GM10248 (cell line): ENCODE results near the gene UGGT2.

Experiments
- CTCF ChIA-PET: fragments of 300-600 bp; sonication (Branson Sonifier 250); formaldehyde crosslinking; extraction: SDS; loops from one replicate; lab custom pipeline; 2021; ENCODE audit warnings: antibody characterized with exemption; lab: Yijun Ruan, JAX
- POLR2A ChIA-PET: fragments of 350-650 bp; sonication (Branson Sonifier 250); formaldehyde crosslinking; extraction: SDS; loops from one replicate; lab custom pipeline; 2020; ENCODE audit warnings: antibody characterized with exemption; lab: Yijun Ruan, JAX
- DNase-seq: peaks from one replicate; pipeline ENCODE4 v3.0.0; 2012; ENCODE audit errors: extremely low spot score
- TF ChIP-seq, protein P1 (sequence below): IDR thresholded peaks from 2 replicates; pipeline ENCODE4 v1.5.1; 2012; ENCODE audit warnings: mild to moderate bottlenecking, low read depth; ENCODE audit errors: extremely low read depth, missing control alignments, control extremely low read depth

UGGT2 gene

DNA sequence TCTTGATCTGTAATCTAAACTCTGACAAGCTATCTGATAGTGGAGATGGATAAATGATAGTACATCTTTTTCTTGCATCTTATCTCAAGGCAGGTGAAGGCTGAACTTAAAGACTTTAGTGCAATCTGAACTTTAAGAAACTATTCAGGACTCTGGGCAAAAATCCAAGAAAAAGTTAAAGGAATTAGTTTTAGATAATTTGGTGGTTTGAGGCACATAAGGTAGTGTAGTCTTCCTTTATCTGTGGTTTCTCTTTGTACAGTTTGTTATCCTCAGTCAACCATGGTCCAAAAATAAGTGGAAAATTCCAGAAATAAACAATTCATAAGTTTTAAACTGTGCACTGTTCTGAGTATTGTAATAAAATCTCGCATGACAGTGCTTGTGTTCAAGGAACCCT is 172.9 kb downstream of the UGGT2 start:
- POLR2A ChIA-PET, result no interaction called here
- TF ChIP-seq, protein P1, sequence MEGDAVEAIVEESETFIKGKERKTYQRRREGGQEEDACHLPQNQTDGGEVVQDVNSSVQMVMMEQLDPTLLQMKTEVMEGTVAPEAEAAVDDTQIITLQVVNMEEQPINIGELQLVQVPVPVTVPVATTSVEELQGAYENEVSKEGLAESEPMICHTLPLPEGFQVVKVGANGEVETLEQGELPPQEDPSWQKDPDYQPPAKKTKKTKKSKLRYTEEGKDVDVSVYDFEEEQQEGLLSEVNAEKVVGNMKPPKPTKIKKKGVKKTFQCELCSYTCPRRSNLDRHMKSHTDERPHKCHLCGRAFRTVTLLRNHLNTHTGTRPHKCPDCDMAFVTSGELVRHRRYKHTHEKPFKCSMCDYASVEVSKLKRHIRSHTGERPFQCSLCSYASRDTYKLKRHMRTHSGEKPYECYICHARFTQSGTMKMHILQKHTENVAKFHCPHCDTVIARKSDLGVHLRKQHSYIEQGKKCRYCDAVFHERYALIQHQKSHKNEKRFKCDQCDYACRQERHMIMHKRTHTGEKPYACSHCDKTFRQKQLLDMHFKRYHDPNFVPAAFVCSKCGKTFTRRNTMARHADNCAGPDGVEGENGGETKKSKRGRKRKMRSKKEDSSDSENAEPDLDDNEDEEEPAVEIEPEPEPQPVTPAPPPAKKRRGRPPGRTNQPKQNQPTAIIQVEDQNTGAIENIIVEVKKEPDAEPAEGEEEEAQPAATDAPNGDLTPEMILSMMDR, result no peak
- CTCF ChIA-PET, result no interaction called here
- DNase-seq, result no peak

DNA sequence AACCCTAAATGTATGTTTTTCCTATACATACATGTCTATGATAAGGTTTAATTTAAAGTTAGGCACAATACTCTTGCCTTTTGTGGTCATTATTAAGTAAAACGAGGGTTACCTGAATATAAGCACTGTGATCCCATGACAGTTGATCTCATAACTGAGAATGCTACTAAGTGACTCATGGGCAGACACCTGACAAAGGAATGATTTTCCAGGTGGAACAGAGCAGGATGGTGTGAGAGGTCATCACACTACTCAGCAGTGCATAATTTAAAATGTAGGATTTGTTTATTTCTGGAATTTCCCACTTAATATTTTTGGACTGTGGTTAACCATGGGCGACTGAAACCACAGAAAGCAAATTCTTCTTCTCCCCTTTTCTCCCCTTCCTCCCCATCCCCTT is 178.9 kb downstream of the UGGT2 start:
- no peak for DNase-seq
- ChIA-PET POLR2A (no interaction called here), CTCF (interaction anchor here (1.2 kb wide), 1 partner anchor 10 kb away, joined by 4 read pairs; no protein-coding TSS in a partner anchor)
- TF ChIP-seq, protein P1, result no peak

DNA sequence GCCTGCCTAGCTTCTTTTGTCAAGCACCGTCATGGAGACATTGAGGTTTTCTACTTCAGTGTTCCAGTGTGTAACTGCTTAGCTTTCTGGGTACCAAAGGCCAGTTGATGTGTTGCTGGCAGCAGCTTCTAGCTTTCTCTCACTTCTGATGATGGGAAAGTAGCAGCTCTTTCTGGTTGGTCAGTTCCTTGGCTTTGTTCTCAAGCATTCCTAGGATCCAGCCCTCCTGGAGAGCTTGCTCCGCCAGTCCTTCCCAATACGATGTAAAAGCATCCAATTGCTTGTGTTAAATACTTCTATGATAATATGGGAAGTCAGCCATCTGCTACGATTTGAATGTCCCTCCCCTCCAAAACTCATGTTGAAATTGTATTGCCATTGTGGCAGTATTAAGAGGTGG is 182.8 kb downstream of the UGGT2 start:
- POLR2A ChIA-PET, result no interaction called here

DNA sequence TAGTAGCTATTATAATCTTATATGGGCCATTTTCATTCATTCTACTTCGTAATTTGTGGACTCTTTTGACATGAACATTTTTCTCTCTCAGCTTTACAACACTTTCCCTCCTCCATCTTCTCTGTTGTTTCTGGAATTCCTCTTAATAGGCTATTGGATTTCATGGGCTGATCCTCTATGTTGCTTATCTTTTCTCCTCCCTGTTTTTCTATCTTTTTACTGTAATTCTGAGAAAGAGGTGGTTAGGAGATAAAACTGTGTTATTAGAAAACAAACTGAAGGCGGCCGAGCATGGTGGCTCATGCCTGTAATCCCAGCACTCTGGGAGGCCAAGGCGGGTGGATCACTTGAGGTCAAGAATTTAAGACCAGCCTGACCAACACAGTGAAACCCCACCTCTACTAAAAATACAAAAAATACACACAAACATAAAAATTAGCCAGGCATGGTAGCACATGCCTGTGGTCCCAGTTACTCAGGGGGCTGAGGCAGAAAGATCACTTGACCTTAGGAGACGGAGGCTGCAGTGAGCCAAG is 188.1 kb downstream of the UGGT2 start:
- TF ChIP-seq, protein P1, result no peak
- no peak for DNase-seq
- POLR2A ChIA-PET, result no interaction called here
- CTCF ChIA-PET, result no interaction called here

More for the DNA sequence above, 182.8 kb downstream of the UGGT2 start:
- no peak for DNase-seq
- TF ChIP-seq, protein P1, result no peak
- CTCF ChIA-PET, result interaction anchor here (0.8 kb wide), 1 partner anchor 37 kb away, joined by 3 read pairs; no protein-coding TSS in a partner anchor

DNA sequence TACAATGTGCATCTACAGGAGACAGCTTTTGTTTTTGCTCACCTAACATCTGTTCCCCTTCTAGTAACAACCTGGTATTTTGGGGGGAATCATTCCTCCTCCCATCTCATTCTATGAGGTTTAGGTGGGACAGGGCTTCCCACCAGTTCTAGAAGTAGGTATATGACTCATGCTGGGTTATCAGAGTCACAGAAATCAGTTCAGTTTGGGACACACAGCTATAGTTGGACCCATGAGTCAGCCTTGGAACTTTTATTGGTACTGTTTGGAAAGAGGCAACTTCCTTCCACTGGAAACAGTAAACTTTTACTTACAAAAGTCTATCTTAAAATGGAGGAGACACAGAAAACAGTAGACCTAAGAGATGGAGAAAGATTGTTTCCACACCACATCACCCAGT is 190.8 kb downstream of the UGGT2 start:
- ChIA-PET POLR2A (no interaction called here), CTCF (interaction anchor here (0.8 kb wide), 1 partner anchor 28 kb away, joined by 4 read pairs; no protein-coding TSS in a partner anchor)
- TF ChIP-seq, protein P1, result no peak
- DNase-seq, result no peak

DNA sequence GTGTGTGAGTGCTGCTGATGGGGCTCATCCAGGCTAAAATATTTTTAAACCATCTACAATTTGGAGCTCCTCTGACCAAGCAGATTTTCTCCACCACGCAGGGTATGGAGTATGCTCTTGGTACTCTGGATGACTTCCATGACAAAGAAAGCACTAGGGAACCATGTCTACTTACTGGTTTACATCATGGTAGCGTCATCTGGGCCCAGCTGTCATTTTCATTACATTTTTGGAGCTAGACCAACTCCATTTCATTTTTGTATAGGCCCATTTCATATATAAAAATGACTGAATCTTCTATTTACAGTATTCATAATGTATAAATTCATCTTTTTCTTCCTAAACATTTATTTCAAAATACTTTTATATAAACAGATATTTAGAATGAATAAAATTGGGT is 191.9 kb downstream of the UGGT2 start:
- CTCF ChIA-PET, result interaction anchor here (0.9 kb wide), 1 partner anchor 27 kb away, joined by 3 read pairs; no protein-coding TSS in a partner anchor
- TF ChIP-seq, protein P1, result no peak
- DNase-seq, result no peak
- POLR2A ChIA-PET, result no interaction called here
